ENCODE measurements around the gene PARD6G. TPM values are rescaled to one million over a fixed set of nuclear protein-coding genes. Genes with fewer than 3 reads are reported as not detected.
A peak's percentile ranks its signal among the peaks of the same experiment; 100 is the strongest.

PARD6G gene
- total RNA-seq, 1 donor from 2014 or later, result 28.3 TPM

DNA sequence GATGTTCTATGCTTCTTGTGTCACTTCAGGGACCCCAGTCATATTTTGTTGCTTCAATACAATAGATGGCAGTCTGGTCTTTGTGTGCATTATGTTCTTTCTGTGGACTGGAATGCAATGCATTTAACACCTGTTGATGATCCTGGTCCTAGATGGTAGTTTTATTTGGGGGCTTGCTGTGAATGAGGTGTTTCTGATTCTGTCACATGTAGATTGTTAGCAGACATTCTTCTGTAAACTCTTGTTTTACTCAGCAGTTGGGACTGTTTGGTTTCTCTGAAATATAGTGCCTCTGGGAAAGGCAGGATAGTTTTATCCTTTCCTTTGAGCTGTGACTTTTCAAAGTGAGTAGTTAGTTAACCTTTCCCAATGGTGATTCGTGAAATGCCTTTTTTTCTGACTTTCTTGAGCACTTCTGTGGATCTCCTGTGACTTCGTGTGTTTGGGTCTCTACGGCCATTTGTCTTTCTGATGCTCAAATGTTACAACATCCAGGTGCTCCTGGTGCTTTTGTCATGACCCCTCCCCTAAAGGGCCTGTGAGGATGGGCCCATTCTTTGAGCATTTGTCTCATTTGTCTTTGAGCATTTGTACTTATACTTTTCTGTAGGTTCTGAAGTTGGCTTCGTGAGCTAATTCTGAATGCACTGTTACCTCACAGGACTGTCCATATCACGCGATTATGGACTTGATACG is 117.5 kb downstream of the PARD6G start:
- Mint-ChIP-seq H3K4me1 (peaks cover 19% of the 10 kb centered on the region), H3K36me3 (ENCODE audit: low read depth) (peaks cover 31% of the 10 kb centered on the region), H3K9me3 (peaks cover 6% of the 10 kb centered on the region), H3K4me3 (no peak overlapping the region), H3K27me3 (ENCODE audit: low read depth) (no peaks in the 10 kb centered on the region), H3K27ac (ENCODE audit: unreplicated experiment) (no peak overlapping the region)
- TF ChIP-seq, protein P1, sequence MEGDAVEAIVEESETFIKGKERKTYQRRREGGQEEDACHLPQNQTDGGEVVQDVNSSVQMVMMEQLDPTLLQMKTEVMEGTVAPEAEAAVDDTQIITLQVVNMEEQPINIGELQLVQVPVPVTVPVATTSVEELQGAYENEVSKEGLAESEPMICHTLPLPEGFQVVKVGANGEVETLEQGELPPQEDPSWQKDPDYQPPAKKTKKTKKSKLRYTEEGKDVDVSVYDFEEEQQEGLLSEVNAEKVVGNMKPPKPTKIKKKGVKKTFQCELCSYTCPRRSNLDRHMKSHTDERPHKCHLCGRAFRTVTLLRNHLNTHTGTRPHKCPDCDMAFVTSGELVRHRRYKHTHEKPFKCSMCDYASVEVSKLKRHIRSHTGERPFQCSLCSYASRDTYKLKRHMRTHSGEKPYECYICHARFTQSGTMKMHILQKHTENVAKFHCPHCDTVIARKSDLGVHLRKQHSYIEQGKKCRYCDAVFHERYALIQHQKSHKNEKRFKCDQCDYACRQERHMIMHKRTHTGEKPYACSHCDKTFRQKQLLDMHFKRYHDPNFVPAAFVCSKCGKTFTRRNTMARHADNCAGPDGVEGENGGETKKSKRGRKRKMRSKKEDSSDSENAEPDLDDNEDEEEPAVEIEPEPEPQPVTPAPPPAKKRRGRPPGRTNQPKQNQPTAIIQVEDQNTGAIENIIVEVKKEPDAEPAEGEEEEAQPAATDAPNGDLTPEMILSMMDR (conservative IDR thresholded peaks at IDR 0.05), result no peak
- no peak for DNase-seq (ENCODE audit: low read depth, low spot score)

- no peak overlapping the region for H3K27ac Mint-ChIP-seq (ENCODE audit: unreplicated experiment)
- H3K4me3 Mint-ChIP-seq, result no peak overlapping the region
- H3K36me3 Mint-ChIP-seq (ENCODE audit: low read depth), result peaks cover 35% of the 10 kb centered on the region
- DNase-seq (ENCODE audit: low read depth, low spot score), result no peak
- TF ChIP-seq, protein P1 (conservative IDR thresholded peaks at IDR 0.05), result no peak
- H3K4me1 Mint-ChIP-seq, result peaks cover 19% of the 10 kb centered on the region
- no peaks in the 10 kb centered on the region for H3K27me3 Mint-ChIP-seq (ENCODE audit: low read depth)
- H3K9me3 Mint-ChIP-seq, result peaks cover 6% of the 10 kb centered on the region
Measured at GRCh38 chr18:80127635-80128034, 119.7 kb downstream of the PARD6G start.

GRCh38 chr18:80126797-80127196 is 120.5 kb downstream of the PARD6G start:
- DNase-seq (ENCODE audit: low read depth, low spot score), result no peak
- no peak overlapping the region for H3K4me3 Mint-ChIP-seq
- no peak overlapping the region for H3K27ac Mint-ChIP-seq (ENCODE audit: unreplicated experiment)
- H3K36me3 Mint-ChIP-seq (ENCODE audit: low read depth), result peaks cover 40% of the 10 kb centered on the region
- H3K4me1 Mint-ChIP-seq, result peaks cover 19% of the 10 kb centered on the region
- TF ChIP-seq, protein P1 (conservative IDR thresholded peaks at IDR 0.05), result no peak
- peaks cover 6% of the 10 kb centered on the region for H3K9me3 Mint-ChIP-seq
- no peaks in the 10 kb centered on the region for H3K27me3 Mint-ChIP-seq (ENCODE audit: low read depth)

GRCh38 chr18:80124131-80124530 is 123.2 kb downstream of the PARD6G start:
- Mint-ChIP-seq H3K27ac (ENCODE audit: unreplicated experiment) (peak overlapping the region; percentile 27), H3K4me3 (no peak overlapping the region), H3K9me3 (peaks cover 6% of the 10 kb centered on the region), H3K36me3 (ENCODE audit: low read depth) (peaks cover 47% of the 10 kb centered on the region), H3K27me3 (ENCODE audit: low read depth) (no peaks in the 10 kb centered on the region), H3K4me1 (peaks cover 15% of the 10 kb centered on the region)
- no peak for DNase-seq (ENCODE audit: low read depth, low spot score)
- TF ChIP-seq, protein P1 (conservative IDR thresholded peaks at IDR 0.05), result no peak

DNA sequence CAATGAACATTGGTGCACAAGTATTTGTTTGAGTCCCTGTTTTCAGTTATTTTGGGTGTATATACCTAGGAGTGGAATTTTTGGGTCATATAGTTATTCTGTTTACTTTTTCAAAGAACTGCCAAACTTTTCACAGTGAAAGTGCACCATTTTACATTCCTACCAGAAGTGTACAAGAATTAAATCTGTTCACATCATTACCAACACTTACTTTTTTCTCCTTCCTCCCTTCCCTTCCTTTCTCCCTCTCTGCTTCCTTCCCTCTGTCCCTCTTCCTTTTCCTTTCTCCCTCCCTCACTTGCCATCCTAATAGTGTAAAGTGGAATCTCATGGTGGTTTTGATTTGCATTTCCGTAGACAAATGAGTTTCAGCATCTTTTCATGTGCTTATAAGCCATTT is 126.4 kb downstream of the PARD6G start:
- no peak for DNase-seq (ENCODE audit: low read depth, low spot score)
- H3K36me3 Mint-ChIP-seq (ENCODE audit: low read depth), result peaks cover 39% of the 10 kb centered on the region
- H3K4me3 Mint-ChIP-seq, result no peak overlapping the region
- peak overlapping the region; percentile 84 for H3K27ac Mint-ChIP-seq (ENCODE audit: unreplicated experiment)
- TF ChIP-seq, protein P1 (conservative IDR thresholded peaks at IDR 0.05), result no peak
- H3K27me3 Mint-ChIP-seq (ENCODE audit: low read depth), result no peaks in the 10 kb centered on the region
- peaks cover 21% of the 10 kb centered on the region for H3K4me1 Mint-ChIP-seq
- peaks cover 1% of the 10 kb centered on the region for H3K9me3 Mint-ChIP-seq
